ENCODE results near the gene KDM3A.
"Not testable (repeated sequence)": the region's sequence is repeated elsewhere in the genome, so short reads cannot be mapped to it uniquely, and the experiment has no call there.

DNA sequence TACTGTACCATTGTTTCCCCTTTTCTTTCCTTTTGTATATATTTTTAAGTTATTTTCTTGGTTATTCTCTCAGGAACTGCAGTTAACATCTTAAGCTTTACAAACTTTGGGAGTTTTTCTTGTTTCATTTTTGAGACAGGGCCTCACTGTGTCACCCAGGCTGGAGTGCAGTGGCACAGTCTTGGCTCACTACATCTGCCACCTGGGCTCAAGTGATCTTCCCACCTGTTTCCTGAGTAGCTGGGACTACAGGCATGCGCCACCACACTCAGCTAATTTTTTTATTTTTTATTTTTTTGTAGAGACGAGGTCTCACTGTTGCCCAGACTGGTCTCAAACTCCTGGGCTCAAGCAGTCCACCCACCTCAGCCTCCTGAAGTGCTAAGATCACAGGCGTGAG lies 55.2 kb downstream of the KDM3A start:
- TF ChIP-seq CREB5 (CRISPR knock-in tag; IDR thresholded peaks at IDR 0.05); EZH2 (IDR thresholded peaks at IDR 0.05; ENCODE audit: borderline replicate concordance, low read depth, low read length); FOXM1 (IDR thresholded peaks at IDR 0.05; ENCODE audit: low read depth); FOXM1 (CRISPR knock-in tag; IDR thresholded peaks at IDR 0.05; ENCODE audit: low read depth); POLR2A (conservative IDR thresholded peaks at IDR 0.05); POLR2AphosphoS2 (IDR thresholded peaks at IDR 0.05; ENCODE audit: low read length): not testable (repeated sequence)
